IMR-90 (cell line): ENCODE results near the gene M6PR. TPM values are rescaled to one million over a fixed set of nuclear protein-coding genes. Genes with fewer than 3 reads are reported as not detected.
"Not testable (repeated sequence)": the region's sequence is repeated elsewhere in the genome, so short reads cannot be mapped to it uniquely, and the experiment has no call there.

ENCODE experiments used
- ATAC-seq: fragments of 200-7000 bp; cut with Tn5 transposase; 2 replicates; pipeline ENCODE4 v1.9.1; 2020; ENCODE audit warnings: low read depth, mild to moderate bottlenecking, moderate library complexity
- BruUV-seq: library from RNA; stranded (reverse); fragments of 400-500 nt; replicated peaks from 2 replicates; lab custom pipeline; 2021; lab: Mats Ljungman, UMichigan
- CTCF ChIA-PET: fragments of 300-600 bp; formaldehyde crosslinking; extraction: SDS; loops from one replicate; lab custom pipeline; 2021; ENCODE audit warnings: antibody characterized with exemption; lab: Yijun Ruan, JAX
- POLR2A ChIA-PET: fragments of 300-600 bp; sonication (Branson Sonifier 250); formaldehyde crosslinking; loops from one replicate; lab custom pipeline; 2022; ENCODE audit warnings: antibody characterized with exemption; ENCODE audit not compliant: unreplicated experiment; lab: Charles Lee
- DNase-seq: peaks from one replicate; pipeline ENCODE4 v3.0.0; 2013
- H2AFZ ChIP-seq: replicated peaks from 2 replicates; pipeline ENCODE3; 2013; ENCODE audit warnings: low read length, mild to moderate bottlenecking; ENCODE audit not compliant: poor library complexity
- H2AK5ac ChIP-seq: 2 replicates; pipeline ENCODE4 v1.6.1; 2013; ENCODE audit warnings: low read depth, low read length, inconsistent platforms
- H2AK9ac ChIP-seq: replicated peaks from 2 replicates; pipeline ENCODE3; 2013; ENCODE audit warnings: mild to moderate bottlenecking, low read depth, low read length, moderate library complexity; ENCODE audit not compliant: poor library complexity
- H2BK120ac ChIP-seq: 2 replicates; pipeline ENCODE4 v1.6.1; 2013; ENCODE audit warnings: low read depth, low read length, inconsistent platforms
- H2BK15ac ChIP-seq: 3 replicates; pipeline ENCODE4 v1.6.1; 2013; ENCODE audit warnings: low read depth, low read length, inconsistent platforms
- H2BK20ac ChIP-seq: 2 replicates; pipeline ENCODE4 v1.6.1; 2013; ENCODE audit warnings: low read depth, mild to moderate bottlenecking, inconsistent platforms, low read length, moderate library complexity
- H2BK5ac ChIP-seq: 2 replicates; pipeline ENCODE4 v1.6.1; 2013; ENCODE audit warnings: mild to moderate bottlenecking, low read depth, low read length, inconsistent platforms; ENCODE audit not compliant: poor library complexity, severe bottlenecking
- H3K14ac ChIP-seq: replicated peaks from 2 replicates; pipeline ENCODE4 v1.6.1; 2013; ENCODE audit warnings: low read depth, low read length, inconsistent platforms
- H3K18ac ChIP-seq: 2 replicates; pipeline ENCODE4 v1.6.1; 2013; ENCODE audit warnings: low read depth, low read length, control low read depth
- H3K23ac ChIP-seq: 2 replicates; pipeline ENCODE4 v1.6.1; 2013; ENCODE audit warnings: low read depth, low read length, inconsistent platforms
- H3K27ac ChIP-seq: 2 replicates; pipeline ENCODE4 v1.5.1; 2013; ENCODE audit warnings: mild to moderate bottlenecking, control low read depth, low read length; ENCODE audit not compliant: insufficient read depth
- H3K27me3 ChIP-seq: 2 replicates; pipeline ENCODE4 v1.6.1; 2013; ENCODE audit warnings: low read length; ENCODE audit not compliant: control insufficient read depth, insufficient read depth
- H3K36me3 ChIP-seq: 2 replicates; pipeline ENCODE4 v1.6.1; 2013; ENCODE audit warnings: low read length, mixed read lengths; ENCODE audit not compliant: control insufficient read depth, insufficient read depth
- H3K4ac ChIP-seq: 2 replicates; pipeline ENCODE4 v1.6.1; 2013; ENCODE audit warnings: low read depth, low read length, inconsistent platforms
- H3K4me1 ChIP-seq: 2 replicates; pipeline ENCODE4 v1.6.1; 2013; ENCODE audit warnings: low read length, mixed read lengths; ENCODE audit not compliant: control insufficient read depth, insufficient read depth
- H3K4me2 ChIP-seq: 2 replicates; pipeline ENCODE4 v1.6.1; 2013; ENCODE audit warnings: low read depth, mild to moderate bottlenecking, control low read depth, low read length, moderate library complexity
- H3K4me3 ChIP-seq: 2 replicates; pipeline ENCODE4 v1.5.1; 2013; ENCODE audit warnings: low read depth, mild to moderate bottlenecking, control low read depth, low read length, moderate library complexity; ENCODE audit not compliant: insufficient read depth
- H3K56ac ChIP-seq: 2 replicates; pipeline ENCODE4 v1.6.1; 2013; ENCODE audit warnings: low read length, inconsistent platforms; ENCODE audit not compliant: insufficient read depth; ENCODE audit errors: extremely low read depth
- H3K79me1 ChIP-seq, 2 experiments: 2 replicates each; pipeline ENCODE4 v1.6.1; 2013; ENCODE audit warnings: low read length in 2 of 2, inconsistent platforms in 1 of 2, low read depth in 1 of 2
- H3K9ac ChIP-seq: 2 replicates; pipeline ENCODE4 v1.6.1; 2013; ENCODE audit warnings: low read depth, low read length, control low read depth
- H3K9me1 ChIP-seq: 2 replicates; pipeline ENCODE4 v1.6.1; 2013; ENCODE audit warnings: low read length, inconsistent platforms; ENCODE audit not compliant: insufficient read depth
- H3K9me3 ChIP-seq: 2 replicates; pipeline ENCODE4 v1.6.1; 2013; ENCODE audit warnings: low read length; ENCODE audit not compliant: control insufficient read depth, insufficient read depth
- H4K20me1 ChIP-seq: 2 replicates; pipeline ENCODE4 v1.6.1; 2013; ENCODE audit warnings: low read length, inconsistent platforms; ENCODE audit not compliant: insufficient read depth
- H4K5ac ChIP-seq: 2 replicates; pipeline ENCODE4 v1.6.1; 2013; ENCODE audit warnings: mild to moderate bottlenecking, low read depth, low read length, control low read depth
- H4K8ac ChIP-seq, 2 experiments: 2 replicates each; pipeline ENCODE4 v1.6.1; 2013; ENCODE audit warnings: low read depth in 2 of 2, low read length in 2 of 2, control low read depth in 1 of 2, inconsistent platforms in 1 of 2
- H4K91ac ChIP-seq: 2 replicates; pipeline ENCODE4 v1.6.1; 2013; ENCODE audit warnings: low read depth, low read length, inconsistent platforms; ENCODE audit not compliant: insufficient read depth
- WGBS, 2 experiments: methylation state at CpG; one replicate each; pipeline versions ENCODE4 v1.1.5 to v1.1.7; 2013; ENCODE audit warnings: missing lambda C conversion rate in 2 of 2; ENCODE audit not compliant: insufficient read length in 1 of 2; ENCODE audit errors: extremely low coverage in 2 of 2; 5-methylcytosine and 5-hydroxymethylcytosine counted together
- dilution Hi-C: fragments of 300-500 bp; cut with HindIII; formaldehyde crosslinking; loops from one replicate; pipeline ENCODE4 v1.14.3; 2018; ENCODE audit warnings: low sequenced_read_pairs; ENCODE audit not compliant: unreplicated experiment
- in situ Hi-C: fragments of 300-500 bp; cut with MboI; formaldehyde crosslinking; loops from 3 replicates; pipeline ENCODE4 v1.14.3; 2019; ENCODE audit warnings: low sequenced_read_pairs, inconsistent platforms, mixed read lengths
- intact Hi-C: fragments of 100-400 bp; cut with micrococcal nuclease; formaldehyde crosslinking; loops from 2 replicates; pipeline ENCODE4 v1.10.0; 2022
- polyA plus RNA-seq, 3 experiments: library from polyadenylated mRNA; depleted of rRNA; stranded (reverse); fragments of >200 nt; gene quantifications; 2 replicates each; pipeline ENCODE4 v1.2.3, GENCODE V29; 2012; ENCODE audit warnings: low replicate concordance in 1 of 3
- total RNA-seq: library from RNA; depleted of rRNA; stranded (reverse); fragments of >200 nt; gene quantifications from 2 replicates; pipeline ENCODE4 v1.2.3, GENCODE V29; 2012

The M6PR gene
- total and polyA plus RNA-seq, 2 of the 4 experiments (the other 2 are of a cell fraction): 86.6 to 140 TPM

- WGBS, 2 experiments: no CpG with 5 or more reads among the region's 4 CpGs
These were observed 15.4 kb downstream of the M6PR start for GRCh38 chr12:8934080-8934479.

DNA sequence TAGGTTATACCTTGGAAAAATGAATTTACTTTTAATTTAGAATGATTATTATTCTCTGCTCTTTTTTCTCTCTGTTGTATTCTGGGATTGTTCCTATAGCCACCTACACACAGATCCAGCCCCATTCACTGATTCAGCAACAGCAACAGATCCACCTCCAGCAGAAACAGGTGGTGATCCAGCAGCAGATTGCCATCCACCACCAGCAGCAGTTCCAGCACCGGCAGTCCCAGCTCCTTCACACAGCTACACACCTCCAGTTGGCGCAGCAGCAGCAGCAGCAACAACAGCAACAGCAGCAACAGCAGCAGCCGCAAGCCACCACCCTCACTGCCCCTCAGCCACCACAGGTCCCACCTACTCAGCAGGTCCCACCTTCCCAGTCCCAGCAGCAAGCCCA is 17.0 kb downstream of the M6PR start:
- dilution Hi-C loops, H3K4me2 ChIP-seq, BruUV-seq, H4K5ac ChIP-seq, H3K14ac ChIP-seq, H3K23ac ChIP-seq, H3K9me1 ChIP-seq, H2AK9ac ChIP-seq, CTCF ChIA-PET, H3K18ac ChIP-seq, H3K27ac ChIP-seq, H3K9ac ChIP-seq, H2BK120ac ChIP-seq, H2AFZ ChIP-seq, H3K4ac ChIP-seq, ATAC-seq, POLR2A ChIA-PET, H4K8ac ChIP-seq, H3K4me3 ChIP-seq, H4K20me1 ChIP-seq, DNase-seq, H4K91ac ChIP-seq, H3K27me3 ChIP-seq, H2BK15ac ChIP-seq, H3K9me3 ChIP-seq, H3K56ac ChIP-seq, H3K79me1 ChIP-seq, H2AK5ac ChIP-seq, H3K4me1 ChIP-seq, H2BK20ac ChIP-seq, H2BK5ac ChIP-seq, in situ Hi-C loops, intact Hi-C loops: not testable (repeated sequence)
- no CpG with 5 or more reads among the region's 3 CpGs for WGBS, 2 experiments
- peaks cover 27% of the 10 kb centered on the region for H3K36me3 ChIP-seq

More at GRCh38 chr12:8934080-8934479, 15.4 kb downstream of the M6PR start:
- H3K9me3 ChIP-seq, H2AK9ac ChIP-seq, dilution Hi-C loops, H2BK120ac ChIP-seq, H3K4me3 ChIP-seq, H3K9ac ChIP-seq, H4K20me1 ChIP-seq, POLR2A ChIA-PET, H3K23ac ChIP-seq, H3K27ac ChIP-seq, intact Hi-C loops, H4K5ac ChIP-seq, H3K79me1 ChIP-seq, H3K14ac ChIP-seq, H2AK5ac ChIP-seq, in situ Hi-C loops, H3K18ac ChIP-seq, H2BK15ac ChIP-seq, H4K8ac ChIP-seq, CTCF ChIA-PET, H3K4ac ChIP-seq, H3K4me1 ChIP-seq, H2BK5ac ChIP-seq, H3K27me3 ChIP-seq, H2AFZ ChIP-seq, BruUV-seq, H4K91ac ChIP-seq, H2BK20ac ChIP-seq, DNase-seq, ATAC-seq, H3K56ac ChIP-seq, H3K9me1 ChIP-seq, H3K4me2 ChIP-seq: not testable (repeated sequence)
- H3K36me3 ChIP-seq: peaks cover 37% of the 10 kb centered on the region
